RKO (cell line): ENCODE measurements around the gene CSRNP3.

Experiments used
- DNase-seq: peaks from one replicate; pipeline ENCODE4 v3.0.0-alpha.2; 2016; ENCODE audit warnings: low spot score

The CSRNP3 gene

GRCh38 chr2:165547900-165548299, 78.4 kb downstream of the CSRNP3 start:
- no peak for DNase-seq

- no peak for DNase-seq
Observed at GRCh38 chr2:165549619-165550018, 80.1 kb downstream of the CSRNP3 start.

GRCh38 chr2:165558832-165559231, 89.3 kb downstream of the CSRNP3 start:
- DNase-seq, result peak; percentile 22

GRCh38 chr2:165560377-165560988, 91.0 kb downstream of the CSRNP3 start:
- no peak for DNase-seq

GRCh38 chr2:165561516-165561915, 92.0 kb downstream of the CSRNP3 start:
- no peak for DNase-seq

- no peak for DNase-seq
Observed at GRCh38 chr2:165562233-165562632, 92.7 kb downstream of the CSRNP3 start.

- peak; percentile 38 for DNase-seq
Observed at GRCh38 chr2:165563468-165564225, 94.1 kb downstream of the CSRNP3 start.

- no peak for DNase-seq
Observed at GRCh38 chr2:165566008-165566407, 96.5 kb downstream of the CSRNP3 start.

- no peak for DNase-seq
Observed at GRCh38 chr2:165567273-165567672, 97.8 kb downstream of the CSRNP3 start.

- DNase-seq, result no peak
Observed at GRCh38 chr2:165568361-165568760, 98.9 kb downstream of the CSRNP3 start.

GRCh38 chr2:165571477-165571876, 102.0 kb downstream of the CSRNP3 start:
- no peak for DNase-seq

GRCh38 chr2:165572151-165572550, 102.7 kb downstream of the CSRNP3 start:
- DNase-seq, result no peak

GRCh38 chr2:165573534-165574461, 104.3 kb downstream of the CSRNP3 start:
- DNase-seq, result peak; percentile 18

- DNase-seq, result no peak
Observed at GRCh38 chr2:165575044-165575615, 105.6 kb downstream of the CSRNP3 start.

GRCh38 chr2:165576409-165577154, 107.1 kb downstream of the CSRNP3 start:
- no peak for DNase-seq

- DNase-seq, result no peak
Observed at GRCh38 chr2:165582409-165582808, 112.9 kb downstream of the CSRNP3 start.

GRCh38 chr2:165582863-165583506, 113.5 kb downstream of the CSRNP3 start:
- no peak for DNase-seq

- DNase-seq, result no peak
Observed at GRCh38 chr2:165584126-165584654, 114.7 kb downstream of the CSRNP3 start.

- DNase-seq, result no peak
Observed at GRCh38 chr2:165586019-165586418, 116.5 kb downstream of the CSRNP3 start.

GRCh38 chr2:165587335-165587938, 117.9 kb downstream of the CSRNP3 start:
- DNase-seq, result no peak
